Ishikawa (cell line): ENCODE measurements around the gene GPC6.

ENCODE experiments used
- EP300 ChIP-seq: IDR thresholded peaks from 2 replicates; pipeline ENCODE4 v1.6.1; 2012; ENCODE audit warnings: borderline replicate concordance
- TCF12 ChIP-seq: IDR thresholded peaks from 2 replicates; pipeline ENCODE4 v1.6.1; 2012; ENCODE audit warnings: low read depth
- TF ChIP-seq, protein P1 (sequence below): IDR thresholded peaks from 2 replicates; pipeline ENCODE4 v1.6.1; 2012; ENCODE audit warnings: low read depth, mild to moderate bottlenecking

DNA sequence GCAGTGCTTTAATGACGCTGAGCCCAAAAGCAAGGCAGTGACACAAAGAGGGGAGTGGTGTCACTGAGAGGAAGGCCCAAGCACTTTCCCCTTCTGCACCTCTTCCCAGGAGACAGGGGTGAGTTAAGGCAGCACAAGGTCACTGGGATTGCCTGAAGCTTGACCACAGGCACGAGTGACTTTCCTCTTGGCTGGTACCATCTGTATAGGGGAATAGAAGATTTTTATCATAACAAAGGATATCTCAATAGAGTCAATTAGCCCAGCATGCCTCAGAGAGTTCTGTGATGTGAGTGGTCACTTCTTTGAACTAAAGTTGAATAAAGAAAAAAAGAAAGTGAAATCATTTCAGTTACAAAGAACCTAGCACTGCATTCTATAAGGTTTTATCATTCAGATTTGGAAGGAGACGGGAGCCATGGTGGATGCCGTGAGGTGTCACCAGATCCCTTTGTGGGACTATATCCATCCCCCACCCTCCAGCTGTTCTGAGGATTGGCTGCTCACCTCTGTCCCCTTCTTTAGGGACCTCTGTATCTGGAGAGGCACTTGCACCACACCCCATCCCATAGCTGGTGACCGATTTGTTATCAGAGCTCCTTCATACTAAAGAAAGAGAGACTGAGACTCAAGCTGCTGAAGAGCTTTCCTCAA is 961.7 kb downstream of the GPC6 start:
- TF ChIP-seq EP300 (no peak), TCF12 (no peak)
- TF ChIP-seq, protein P1, sequence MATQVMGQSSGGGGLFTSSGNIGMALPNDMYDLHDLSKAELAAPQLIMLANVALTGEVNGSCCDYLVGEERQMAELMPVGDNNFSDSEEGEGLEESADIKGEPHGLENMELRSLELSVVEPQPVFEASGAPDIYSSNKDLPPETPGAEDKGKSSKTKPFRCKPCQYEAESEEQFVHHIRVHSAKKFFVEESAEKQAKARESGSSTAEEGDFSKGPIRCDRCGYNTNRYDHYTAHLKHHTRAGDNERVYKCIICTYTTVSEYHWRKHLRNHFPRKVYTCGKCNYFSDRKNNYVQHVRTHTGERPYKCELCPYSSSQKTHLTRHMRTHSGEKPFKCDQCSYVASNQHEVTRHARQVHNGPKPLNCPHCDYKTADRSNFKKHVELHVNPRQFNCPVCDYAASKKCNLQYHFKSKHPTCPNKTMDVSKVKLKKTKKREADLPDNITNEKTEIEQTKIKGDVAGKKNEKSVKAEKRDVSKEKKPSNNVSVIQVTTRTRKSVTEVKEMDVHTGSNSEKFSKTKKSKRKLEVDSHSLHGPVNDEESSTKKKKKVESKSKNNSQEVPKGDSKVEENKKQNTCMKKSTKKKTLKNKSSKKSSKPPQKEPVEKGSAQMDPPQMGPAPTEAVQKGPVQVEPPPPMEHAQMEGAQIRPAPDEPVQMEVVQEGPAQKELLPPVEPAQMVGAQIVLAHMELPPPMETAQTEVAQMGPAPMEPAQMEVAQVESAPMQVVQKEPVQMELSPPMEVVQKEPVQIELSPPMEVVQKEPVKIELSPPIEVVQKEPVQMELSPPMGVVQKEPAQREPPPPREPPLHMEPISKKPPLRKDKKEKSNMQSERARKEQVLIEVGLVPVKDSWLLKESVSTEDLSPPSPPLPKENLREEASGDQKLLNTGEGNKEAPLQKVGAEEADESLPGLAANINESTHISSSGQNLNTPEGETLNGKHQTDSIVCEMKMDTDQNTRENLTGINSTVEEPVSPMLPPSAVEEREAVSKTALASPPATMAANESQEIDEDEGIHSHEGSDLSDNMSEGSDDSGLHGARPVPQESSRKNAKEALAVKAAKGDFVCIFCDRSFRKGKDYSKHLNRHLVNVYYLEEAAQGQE: no peak
